ENCODE measurements around the gene MLXIPL. TPM values are rescaled to one million over a fixed set of nuclear protein-coding genes. Genes with fewer than 3 reads are reported as not detected.
"Not testable (repeated sequence)": the region's sequence is repeated elsewhere in the genome, so short reads cannot be mapped to it uniquely, and the experiment has no call there.

The MLXIPL gene
- polyA plus RNA-seq, 5 donors: 1.6 to 6.0 (median 2.4) TPM

DNA sequence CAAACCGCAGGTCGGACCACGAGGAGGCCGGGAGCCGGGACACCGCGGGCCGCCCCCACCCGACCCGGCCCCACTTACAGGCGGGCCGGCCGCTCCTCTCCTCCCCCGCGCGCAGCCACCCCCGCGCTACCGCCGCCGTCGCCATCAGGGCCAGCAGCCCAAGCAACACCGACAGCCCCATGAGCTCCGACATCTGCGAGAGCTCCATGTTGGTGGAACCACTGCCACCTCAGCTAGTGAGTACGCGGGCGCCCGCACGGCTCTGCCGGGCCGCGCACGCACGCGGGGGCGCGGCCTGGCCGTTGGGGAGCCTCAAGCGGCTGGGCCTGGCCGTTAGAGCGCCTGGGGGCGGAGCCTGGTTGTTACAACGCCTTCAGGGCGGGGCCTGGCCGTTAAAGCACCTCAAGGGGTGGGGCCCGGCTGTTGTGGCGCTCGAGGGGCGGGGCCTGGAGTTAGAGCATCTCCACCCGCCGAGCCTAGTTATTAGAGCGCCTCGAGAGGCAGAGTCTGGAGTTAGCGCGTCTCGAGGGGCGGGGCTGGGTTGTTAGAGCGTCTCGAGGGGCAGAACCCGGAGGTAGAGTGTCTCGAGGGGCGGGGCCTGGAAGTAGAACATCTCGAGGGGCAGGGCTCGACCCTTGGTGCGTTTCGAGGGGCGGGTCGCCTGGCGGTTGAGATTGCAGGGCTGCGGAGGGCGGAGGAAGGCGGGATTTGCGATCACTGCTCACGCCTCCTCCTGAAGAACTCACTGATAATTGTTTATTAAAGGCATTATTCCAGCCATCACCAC, 45.8 kb downstream of the MLXIPL start, which contains the start of gene TBL2:
TBL2 (minus strand) TSS at position 238 of the 787 bp plus-strand sequence; CDS start at position 208, 30 bp downstream.
- peak; percentile 98 for DNase-seq

DNA sequence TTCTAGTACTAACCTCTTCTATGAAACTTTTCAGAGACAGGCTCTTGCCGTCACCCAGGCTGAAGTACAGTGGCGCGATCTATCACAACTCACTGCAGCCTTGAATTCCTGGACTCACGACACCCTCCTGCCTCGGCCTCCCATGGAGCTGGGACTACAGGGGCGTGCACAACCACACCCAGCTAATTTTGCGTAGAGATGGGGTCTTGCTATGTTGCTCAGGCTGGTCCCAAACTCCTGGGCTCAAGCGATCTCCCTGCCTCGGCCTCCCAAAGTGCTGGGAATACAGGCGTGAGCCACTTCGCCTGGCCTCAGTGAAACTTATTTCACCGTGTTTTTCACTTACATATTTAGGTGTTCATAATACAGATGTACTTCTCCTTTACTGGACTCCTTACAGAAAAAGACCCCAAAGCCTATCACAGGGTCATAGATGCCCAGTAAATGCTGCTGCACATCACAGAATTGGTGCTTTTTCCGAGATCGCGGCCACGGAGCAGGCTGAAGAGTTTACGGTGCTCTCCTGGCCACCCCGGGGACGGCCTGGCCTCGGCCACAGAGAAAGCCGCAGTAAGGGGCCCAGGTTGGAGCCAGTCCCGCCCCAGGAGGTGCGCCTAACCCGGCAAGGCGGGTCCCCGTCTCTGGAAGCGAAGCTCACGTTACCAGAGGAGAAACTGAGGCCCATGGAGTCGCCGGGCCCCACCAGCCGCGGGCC, 46.5 kb downstream of the MLXIPL start:
- DNase-seq: no peak

DNA sequence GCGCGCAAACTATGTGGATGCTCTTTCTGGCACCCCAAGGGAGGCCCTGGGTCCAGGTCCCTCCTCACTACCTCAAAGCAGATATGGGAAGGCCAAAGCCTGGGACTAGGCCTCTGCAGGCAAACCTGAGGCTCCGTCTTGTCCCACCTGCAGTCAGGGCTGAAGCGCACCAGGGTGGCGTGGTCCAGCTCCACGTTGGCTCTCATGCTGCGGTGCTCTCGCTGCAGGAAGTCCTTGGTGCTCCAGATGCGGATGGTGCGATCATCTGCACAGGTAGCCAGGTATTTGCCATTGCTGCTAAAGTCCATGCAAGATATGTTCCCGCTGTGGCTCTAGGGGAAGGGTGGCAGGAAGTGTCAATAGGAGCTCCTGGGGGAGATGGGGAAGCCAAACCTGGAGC, 50.5 kb downstream of the MLXIPL start:
- no peak for DNase-seq

DNA sequence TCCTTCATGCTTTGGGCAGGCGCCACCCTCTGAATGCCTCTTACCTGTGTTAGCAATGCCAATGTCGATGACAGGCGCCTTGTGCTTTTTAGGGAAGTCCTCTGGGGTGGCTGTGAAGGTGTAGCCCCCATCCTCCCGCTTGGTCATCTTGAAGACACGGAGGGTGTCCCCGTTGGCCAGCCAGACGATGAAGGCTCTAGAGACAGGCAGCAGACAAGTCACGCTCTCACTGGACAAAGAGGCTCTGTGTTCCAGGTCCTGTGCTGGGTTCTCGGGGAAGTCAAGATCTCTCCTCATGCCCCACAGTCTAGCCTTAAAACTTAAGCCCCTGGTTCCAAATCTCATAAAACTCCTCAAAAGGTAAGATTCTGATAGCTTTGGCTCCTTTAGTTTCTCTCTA, 51.0 kb downstream of the MLXIPL start:
- DNase-seq: no peak

DNA sequence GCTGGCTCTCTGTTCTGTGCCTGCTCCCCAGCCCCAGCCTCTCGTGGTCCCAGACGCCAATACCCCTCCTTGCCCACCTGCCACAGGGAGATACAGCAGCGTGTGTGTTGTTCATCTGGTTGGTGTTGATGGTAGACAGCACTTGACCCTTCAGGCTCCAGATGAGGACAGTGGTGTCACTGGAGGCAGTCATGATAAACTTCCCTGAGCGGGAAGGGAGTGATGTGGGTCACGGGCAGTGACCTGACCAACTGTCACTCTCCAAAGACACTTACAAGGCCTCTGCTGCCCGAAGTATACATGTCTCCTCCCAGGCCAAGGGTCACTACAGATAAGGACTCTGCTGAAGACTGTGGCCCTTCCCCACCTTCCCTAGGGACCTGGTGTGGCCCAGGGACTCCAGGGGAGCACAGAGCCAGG, 51.5 kb downstream of the MLXIPL start:
- DNase-seq: no peak

DNA sequence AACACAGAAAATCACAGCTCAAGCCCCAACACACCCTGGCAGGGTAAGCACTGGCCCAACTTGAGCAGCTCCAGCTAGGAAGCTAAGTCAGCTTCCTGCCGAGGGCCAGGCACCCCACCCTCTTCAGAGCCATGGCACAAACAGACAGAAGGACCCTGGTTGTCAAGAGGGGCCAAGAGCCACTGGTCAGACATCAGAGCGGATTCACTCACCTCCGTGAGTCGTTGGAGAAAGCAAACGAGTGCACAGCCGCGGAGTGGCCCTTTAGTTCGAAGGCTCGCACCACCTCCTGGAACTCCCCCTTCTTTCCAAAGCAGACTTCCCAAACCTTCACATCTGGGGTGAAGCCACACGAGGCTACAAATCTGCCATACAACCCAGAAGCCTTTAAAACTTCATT, 53.3 kb downstream of the MLXIPL start:
- no peak for DNase-seq

DNA sequence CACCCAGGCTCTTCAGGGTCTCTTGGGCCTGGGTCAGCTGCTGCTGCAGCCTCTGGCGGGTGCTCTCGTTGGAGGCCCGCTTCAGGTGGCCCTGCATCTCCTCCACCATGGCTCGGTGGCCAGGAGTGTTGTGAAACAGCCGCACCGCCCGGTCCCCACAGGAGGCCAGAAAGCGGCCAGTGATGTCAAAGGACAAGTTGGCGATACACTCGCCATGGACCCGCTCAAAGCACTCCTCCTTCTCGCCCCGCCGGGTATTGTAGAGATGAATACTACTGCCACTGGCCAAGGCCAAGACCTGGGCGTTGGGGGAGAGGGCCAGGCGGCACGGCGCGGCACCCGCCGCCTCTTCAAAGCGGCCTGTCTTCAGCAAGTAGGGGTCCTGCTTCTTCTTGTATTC, 53.8 kb downstream of the MLXIPL start:
- no peak for DNase-seq

DNA sequence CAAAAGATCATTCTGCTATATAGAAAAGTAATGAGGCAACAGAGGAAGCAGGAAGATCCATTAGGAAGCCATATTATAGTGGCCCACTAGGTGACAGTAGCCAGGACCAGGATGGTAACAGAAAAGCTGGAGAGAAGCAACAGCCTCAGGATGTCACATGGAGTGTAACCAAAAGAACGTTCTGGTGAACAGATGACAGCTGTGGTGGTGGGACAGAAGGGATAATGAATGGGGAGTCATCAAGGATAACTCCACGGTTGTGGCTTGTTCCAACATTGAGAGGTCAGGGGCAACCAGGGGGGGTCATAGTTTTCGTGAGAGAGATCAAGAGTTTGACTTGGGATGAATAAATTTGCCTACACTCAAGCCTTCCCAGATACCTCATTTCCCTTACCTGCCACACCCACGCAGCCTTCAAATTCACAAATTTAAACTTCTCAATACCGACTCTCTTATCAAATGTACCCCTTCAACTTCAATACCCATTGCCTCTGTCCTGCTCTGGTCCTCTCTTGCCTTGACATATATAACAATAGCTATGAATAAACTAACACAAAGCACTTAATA, 55.2 kb downstream of the MLXIPL start:
- DNase-seq: no peak

DNA sequence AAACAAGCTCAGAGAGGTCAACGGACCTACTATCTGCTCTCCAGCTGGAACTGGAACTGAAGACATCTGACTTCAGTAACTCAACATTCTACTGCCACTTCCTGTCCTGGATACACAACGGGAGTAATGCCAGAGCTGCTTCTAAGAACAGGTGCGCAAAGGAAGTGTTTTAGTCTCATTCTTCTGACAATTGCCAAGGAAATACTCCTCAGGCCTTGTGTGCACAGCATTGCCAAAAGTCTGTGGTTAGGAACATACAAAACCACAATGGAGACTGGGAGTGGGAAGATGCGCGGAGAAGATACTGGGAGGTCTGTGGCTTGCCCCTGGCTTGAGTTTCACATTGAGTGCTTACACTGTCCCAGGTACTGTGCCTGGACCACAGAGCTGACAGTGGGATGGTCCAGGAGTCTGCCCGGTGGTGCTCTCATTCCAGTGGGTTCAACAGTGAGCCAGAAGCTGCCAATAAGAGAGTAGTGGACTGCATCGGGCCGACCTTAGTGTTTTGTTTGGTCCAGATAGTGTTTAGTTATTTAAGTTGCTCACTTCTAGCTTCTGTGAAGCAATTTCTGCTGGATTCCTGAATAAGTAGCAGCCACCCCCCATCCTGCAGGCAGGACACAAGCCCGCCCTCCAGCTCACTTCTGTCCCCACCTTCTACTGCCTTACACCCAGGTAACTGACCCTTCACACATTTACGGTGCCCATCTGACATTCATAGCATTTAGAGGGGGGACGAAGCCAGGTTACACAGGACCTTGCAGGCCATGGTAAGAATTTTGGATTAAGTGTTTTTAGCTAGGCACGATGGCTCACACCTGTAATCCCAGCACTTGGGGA, 56.3 kb downstream of the MLXIPL start:
- no peak for DNase-seq

DNA sequence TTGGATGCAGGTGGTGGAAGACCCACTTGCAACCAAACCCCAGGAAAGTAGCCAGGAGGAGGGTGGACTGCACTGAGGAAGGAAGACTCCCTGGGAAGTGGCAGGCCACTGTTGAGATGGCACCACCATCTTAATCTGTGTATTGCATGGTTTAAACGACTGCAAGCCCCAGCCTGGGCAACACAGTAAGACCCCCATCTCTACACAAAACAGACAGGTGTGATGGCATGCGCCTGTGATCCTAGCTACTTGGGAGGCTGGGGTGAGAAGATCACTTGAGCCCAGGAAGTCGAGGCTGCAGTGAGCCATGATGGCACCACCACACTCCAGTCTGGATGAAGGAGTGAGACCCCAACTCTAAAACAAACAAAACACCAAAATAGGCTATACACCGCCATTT, 57.2 kb downstream of the MLXIPL start:
- DNase-seq: no peak

DNA sequence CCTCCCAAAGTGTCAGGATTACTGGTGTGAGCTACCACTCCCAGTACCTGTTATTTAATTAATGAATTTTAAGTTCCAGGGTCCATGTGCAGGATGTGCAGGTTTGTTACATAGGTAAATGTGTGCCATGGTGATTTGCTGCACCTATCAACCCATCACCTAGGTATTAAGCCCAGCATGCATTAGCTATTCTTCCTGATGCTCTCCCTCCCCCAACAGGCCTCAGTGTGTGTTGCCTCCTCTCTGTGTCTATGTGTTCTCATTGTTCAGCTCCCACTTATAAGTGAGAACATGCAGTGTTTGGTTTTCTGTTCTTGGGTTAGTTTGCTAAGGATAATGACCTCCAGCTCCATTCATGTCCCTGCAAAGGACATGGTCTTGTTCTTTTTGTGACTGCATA, 57.9 kb downstream of the MLXIPL start:
- not testable (repeated sequence) for DNase-seq

DNA sequence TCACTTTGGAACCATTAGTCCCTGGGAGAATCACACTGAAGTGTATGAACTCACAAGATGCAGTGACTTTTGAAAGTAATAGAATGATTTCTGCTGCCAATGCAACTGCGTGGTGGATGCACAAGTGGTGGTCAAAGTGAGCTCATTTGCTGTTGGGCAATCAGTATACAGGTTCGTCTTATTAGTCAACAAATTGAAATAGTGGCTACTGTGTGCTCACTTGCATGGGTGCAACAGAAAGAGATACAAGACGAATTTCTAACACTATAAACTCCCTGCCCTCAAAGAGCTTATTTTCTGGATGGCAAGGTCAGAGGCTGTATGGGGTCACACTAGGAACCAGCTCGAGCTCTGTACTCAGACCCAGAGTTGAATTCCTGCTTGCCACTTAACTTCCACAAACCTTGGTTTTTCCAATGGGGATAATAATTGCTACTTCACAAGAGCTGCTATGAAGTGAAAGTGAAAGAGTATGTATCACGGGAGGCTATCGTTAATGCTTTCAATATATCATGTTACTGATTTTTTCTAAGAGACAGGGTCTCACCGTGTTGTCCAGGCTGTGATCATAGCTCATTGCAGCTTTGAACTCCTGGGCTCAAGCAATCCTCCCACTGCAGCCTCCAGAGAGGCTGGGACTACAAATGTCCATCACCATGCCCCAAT, 58.5 kb downstream of the MLXIPL start:
- no peak for DNase-seq

DNA sequence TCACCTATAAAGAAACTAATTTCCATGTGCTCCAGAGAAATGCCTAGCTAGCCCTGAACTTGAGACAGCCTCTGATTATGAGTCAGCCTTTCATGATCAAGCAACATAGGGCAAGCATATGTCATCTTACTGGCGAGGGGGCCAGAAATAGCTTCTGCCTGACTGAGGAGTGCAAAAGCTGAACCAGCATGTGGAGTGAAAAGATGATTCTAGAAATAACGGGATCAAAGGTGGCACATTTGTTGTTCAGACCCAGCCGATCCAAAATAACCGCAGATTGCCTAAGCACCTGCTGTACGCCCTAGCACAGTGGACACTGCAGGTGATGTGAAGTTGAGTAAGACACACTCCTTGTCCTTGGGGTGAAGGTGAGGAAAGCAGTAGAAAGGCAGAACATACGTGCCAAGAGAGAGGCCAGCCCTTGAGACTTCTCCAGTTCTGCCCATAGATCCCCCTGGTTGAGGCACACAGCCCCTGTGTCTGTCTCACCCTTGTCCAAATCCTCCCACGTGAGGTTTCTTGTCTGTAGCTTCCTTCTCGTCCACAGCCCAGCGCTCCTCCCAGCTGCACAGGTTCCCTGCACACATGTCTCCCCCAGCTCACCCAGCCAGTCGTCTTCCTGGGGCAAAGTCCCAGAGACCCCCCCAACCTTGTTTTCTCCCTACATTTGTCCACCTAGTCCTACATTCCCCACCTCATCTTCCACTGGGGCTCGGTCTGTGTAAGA, 64.0 kb downstream of the MLXIPL start:
- DNase-seq: no peak

DNA sequence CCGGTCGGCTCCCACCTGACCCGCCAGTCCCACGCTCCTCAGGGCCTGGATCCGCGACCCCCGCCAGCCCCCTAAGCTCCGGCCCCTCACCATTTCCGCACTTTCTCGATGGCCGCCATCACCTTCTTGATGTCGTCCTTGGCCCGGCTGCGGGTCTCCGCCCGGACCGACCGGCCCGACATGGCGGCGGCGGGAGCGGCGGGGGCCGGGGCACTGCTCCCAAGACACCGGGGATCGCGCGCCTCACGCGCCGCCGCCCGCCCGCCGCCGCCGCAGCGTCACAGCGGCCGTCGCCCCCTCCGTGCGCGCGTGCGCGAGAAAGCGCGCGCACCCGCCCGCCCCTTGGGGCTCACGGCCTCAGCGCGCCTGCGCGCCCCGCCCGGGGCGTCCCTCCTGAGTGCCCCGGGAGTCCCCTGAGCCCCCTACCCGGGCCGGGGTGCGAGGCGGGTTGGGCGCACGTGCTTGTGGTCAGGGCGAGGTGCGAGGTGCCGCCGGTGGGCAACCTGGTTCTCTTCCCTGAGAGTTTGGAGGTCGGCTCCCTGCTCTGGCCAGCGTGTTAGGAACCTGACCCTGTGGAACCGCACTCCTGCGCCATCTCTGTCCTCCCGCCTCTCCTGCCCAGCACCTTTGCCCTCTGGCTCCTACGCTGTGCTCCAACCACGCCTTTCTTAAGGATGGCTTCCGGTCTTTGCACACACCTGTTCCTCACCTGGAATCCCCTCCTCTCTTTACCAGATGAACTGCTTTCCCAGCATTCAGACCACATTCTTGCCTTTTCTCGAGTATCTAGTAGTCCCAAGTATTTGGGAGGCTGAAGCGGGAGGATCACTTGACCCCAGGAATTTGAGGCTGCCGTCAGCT, 66.7 kb downstream of the MLXIPL start, which contains the start of gene BCL7B:
BCL7B (minus strand) TSS at position 294 of the 861 bp plus-strand sequence; CDS start at position 182, 112 bp downstream.
- peak; percentile 60 to 64 for DNase-seq

DNA sequence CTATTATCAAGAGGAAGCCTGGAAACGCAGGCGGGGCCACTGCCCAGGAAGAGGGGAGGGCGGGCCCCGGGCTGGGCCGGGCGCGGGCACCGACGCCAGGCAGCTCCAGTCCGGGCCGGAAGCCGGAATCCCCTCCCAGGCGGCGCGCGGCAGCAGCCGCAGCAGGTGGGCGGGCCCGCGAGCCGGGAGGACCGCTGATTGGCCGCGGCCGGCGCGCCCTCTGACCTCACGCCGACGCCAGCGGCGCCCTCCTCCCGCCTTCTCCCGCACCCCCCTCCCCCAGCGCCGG, 67.3 kb downstream of the MLXIPL start:
- peak; percentile 90 to 92 for DNase-seq

DNA sequence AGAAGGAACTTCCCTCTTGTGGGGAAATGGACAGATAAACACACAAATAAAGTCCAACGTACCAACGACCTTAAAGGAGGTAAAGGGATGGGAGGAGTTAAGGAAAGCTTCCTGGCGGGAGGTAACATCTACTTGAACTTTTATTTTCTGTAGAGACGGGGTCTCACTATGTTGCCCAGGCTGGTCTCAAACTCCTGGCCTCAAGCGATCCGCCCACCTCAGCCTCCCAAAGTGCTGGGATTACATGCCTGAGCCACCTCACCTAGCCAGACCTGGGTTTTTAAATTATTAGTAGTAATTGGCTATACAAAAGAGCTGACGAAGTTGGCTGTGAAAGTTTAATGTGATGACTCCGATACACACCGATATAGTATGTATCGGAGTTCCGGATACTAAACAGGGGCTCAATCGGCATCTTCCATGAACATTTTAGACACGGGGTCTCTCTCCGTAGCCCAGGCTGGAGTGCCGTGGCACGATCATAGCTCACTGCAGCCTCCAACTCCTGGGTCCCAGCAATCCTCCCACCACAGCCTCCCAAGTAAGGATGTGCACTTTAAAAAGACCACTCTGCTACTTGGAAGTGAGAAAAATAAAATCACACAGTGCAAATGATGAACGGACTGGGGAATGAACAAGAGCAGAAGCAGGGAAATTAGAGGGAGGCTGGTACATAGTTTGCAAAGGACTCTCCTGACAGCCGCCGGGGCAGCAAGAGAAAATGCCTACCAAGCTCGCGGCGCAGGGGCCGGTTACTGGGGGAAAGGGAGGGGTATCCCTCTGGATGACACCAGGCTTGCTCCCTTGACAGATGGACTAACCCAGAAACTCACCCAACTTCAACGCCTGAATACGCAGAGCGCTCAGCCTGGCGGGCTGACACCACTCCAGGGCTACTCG, 67.9 kb downstream of the MLXIPL start:
- DNase-seq: no peak

DNA sequence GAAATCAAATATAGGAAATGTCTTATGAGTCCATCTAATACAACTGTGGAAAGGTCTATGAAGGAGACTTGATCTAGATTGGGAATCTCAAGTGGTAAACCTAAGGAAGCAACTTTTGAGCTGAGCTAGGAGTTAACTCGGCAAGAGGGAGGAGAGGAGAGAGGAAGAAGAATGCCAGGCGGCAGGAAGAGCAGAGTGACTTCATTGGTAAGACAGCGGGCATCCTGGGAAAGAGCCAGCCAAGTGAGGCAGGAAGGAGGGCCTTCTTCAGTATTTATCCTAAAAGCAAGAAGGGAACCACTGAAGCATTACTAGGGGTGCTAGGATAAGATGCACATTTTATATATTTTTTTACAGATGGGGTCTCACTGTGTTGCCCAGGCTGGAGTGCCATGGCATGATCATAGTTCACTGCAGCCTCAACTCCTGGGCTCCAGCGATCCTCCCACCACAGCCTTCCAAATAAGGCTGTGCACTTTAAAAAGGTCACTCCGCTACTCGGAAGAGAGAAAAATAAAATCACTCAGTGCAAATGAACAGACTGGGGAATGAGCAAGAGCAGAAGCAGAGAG, 68.8 kb downstream of the MLXIPL start:
- no peak for DNase-seq

DNA sequence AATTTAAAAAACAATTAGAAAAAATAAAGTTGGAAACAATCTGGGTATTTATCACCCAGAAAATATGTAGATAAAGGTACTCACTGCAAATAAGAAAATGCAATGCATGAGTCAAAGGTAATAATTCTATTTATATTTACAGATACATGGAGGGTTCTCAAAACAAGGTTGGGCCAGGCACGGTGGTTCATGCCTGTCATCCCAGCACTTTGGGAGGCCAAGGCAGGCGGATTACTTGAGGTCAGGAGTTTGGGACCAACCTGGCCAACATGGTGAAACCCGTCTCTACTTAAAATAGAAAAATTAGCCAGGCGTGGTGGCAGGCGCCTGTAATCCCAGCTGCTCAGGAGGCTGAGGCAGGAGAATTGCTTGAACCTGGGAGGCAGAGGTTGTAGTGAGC, 74.2 kb downstream of the MLXIPL start:
- not testable (repeated sequence) for DNase-seq

All from right lung (tissue), 5 donors.